Fibroblast of villous mesenchyme (primary cell): ENCODE measurements around the gene FZD1. TPM values are rescaled to one million over a fixed set of nuclear protein-coding genes. Genes with fewer than 3 reads are reported as not detected.
A peak's percentile ranks its signal among the peaks of the same experiment; 100 is the strongest.

Experiments
- DNase-seq: peaks from one replicate; pipeline ENCODE4 v3.0.0-alpha.2; 2010; ENCODE audit warnings: low read depth
- H3K4me3 ChIP-seq: 2 replicates; pipeline ENCODE4 v1.5.1; 2011; ENCODE audit warnings: low read depth, mild to moderate bottlenecking, low read length
- CTCF ChIP-seq: IDR thresholded peaks from 2 replicates; pipeline ENCODE4 v1.5.1; 2012; ENCODE audit warnings: low read depth, mild to moderate bottlenecking, low read length; ENCODE audit not compliant: insufficient read depth
- total RNA-seq: library from RNA; depleted of rRNA; stranded (reverse); fragments of >200 nt; gene quantifications from 2 replicates; pipeline ENCODE4 v1.2.3, GENCODE V29; 2012

Gene FZD1
- 5.2 and 9.0 TPM in 2 replicates for total RNA-seq

DNA sequence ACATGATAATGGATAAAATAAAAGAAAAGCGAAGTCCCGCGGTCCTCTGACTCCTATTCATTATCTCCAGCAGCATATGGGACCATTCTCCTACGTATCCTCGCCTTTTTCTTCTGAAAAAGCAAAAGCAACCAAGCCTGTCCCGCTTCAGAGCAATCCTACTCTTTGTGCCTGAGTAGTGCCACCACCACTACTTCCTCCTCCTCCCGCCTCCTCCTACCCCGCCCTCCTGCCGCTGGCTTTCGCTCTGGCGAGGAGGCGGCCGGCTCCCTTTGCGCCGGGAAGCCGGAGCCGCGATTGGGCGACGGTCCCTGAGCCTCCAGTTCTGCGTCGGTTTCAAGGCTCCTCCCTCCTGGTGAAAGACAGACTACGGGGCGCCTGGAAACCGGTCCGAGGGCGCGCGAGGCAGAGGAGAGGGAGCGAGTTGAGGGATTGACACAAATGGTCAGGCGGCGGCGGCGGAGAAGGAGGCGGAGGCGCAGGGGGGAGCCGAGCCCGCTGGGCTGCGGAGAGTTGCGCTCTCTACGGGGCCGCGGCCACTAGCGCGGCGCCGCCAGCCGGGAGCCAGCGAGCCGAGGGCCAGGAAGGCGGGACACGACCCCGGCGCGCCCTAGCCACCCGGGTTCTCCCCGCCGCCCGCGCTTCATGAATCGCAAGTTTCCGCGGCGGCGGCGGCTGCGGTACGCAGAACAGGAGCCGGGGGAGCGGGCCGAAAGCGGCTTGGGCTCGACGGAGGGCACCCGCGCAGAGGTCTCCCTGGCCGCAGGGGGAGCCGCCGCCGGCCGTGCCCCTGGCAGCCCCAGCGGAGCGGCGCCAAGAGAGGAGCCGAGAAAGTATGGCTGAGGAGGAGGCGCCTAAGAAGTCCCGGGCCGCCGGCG is at the start of gene FZD1:
Gene FZD1, plus strand, starts transcription at position 388 of the 878 bp plus-strand sequence. Its CDS starts 448 bp downstream, at position 836.
- peak within 1 kb of the TSS; percentile 76 for H3K4me3 ChIP-seq
- TF ChIP-seq CTCF: no peak
- DNase-seq: peak; percentile 99

- H3K4me3 ChIP-seq: no peak overlapping the region
- DNase-seq: no peak
- TF ChIP-seq CTCF: no peak
Measured at GRCh38 chr7:91226411-91226810, 37.8 kb upstream of the FZD1 start.

DNA sequence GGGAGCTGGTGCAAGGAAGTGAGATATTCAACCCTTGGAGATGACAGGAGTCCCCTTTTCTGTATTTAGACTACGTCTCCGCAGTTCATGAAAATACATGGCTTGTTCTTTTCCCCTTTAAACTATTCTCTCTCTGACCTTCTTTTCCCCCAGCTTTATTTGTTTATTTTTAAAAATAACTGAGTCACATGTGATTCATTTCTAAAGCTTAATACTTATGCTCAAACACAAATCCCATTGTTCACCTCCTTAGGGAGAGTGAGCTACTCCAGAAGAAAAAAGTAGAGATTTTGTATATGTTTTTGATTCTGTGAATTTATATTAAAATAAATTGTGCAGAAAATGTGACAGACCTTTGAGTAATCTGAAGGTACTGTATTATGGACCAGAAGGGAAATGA is 35.9 kb upstream of the FZD1 start:
- no peak for TF ChIP-seq CTCF
- no peak overlapping the region for H3K4me3 ChIP-seq
- DNase-seq: no peak

DNA sequence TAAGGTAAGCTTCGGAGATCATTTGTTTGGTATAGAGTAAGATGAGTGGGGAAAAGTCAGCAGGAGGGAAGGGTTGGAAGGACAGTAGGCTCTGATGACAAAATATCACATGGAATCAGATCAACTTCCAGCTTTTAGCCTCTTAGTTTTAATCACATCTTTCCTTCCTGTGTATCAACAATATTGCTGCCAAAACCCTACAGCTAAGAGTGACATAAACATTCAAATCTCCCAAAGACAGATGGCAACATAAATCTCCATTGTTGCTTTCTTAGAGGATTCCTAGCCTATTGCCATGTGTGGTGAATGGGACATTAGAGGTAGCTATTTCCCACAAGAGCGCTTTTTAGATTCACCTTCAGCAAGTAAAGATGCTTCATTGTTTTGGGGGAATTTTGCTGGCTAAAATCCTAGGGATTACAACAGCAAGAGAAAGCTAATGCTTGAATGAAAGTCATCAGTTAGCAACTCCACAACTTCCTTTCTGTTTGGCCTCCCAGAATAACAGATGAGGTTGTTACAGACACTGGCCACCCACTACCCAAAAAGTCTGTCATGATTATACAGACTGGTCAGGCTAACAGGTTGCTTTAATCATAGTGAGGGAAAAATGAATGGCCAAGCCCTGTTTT is 35.2 kb upstream of the FZD1 start:
- peak; percentile 39 for DNase-seq
- no peak for TF ChIP-seq CTCF
- no peak overlapping the region for H3K4me3 ChIP-seq

DNA sequence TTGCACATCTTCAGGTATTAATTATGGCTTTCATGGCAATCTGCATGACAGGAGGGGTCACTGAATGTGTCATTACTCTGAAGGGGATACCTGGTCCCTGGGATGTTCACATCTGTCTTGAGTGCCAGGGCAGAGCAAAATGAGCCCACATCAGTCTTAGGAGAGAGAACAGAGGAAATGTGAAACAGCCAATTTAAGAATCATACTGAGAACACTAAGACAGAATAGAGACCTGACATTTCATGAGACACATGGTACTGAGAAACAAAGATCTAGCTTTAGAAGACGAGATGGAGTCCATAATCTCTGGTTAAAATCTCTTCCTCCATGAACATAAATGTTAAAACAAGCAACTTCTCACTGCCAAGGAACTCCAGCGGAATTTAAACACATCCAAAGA is 34.1 kb upstream of the FZD1 start:
- TF ChIP-seq CTCF: no peak
- no peak for DNase-seq
- no peak overlapping the region for H3K4me3 ChIP-seq

DNA sequence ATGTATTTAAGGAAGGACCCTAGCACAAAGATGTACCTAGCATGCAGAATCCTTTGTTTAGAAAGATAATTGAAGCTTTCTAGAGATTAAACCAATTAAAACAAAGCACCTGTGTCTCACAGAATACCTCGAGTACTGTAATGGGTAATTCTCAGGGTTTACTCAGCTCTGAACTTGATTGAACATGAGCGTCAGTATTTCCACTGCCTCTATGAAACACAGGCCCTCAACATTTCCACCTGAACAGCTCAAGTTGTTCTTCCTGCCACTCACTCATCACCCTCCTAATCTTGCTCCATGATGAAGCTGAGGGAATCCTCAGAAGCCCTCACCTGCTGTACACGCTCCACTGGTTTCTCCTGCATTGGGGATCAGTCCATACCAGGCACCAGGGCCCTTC is 33.7 kb upstream of the FZD1 start:
- no peak overlapping the region for H3K4me3 ChIP-seq
- DNase-seq: no peak
- TF ChIP-seq CTCF: no peak
